Liver (tissue), 9 donors: Measurements from ENCODE around the gene MTMR10. TPM values are rescaled to one million over a fixed set of nuclear protein-coding genes. Genes with fewer than 3 reads are reported as not detected.

ENCODE experiments used
- DNase-seq: peaks from one replicate; pipeline ENCODE4 v3.0.0-alpha.2; 2017; ENCODE audit warnings: low spot score
- H3K27ac ChIP-seq, 2 donors: one replicate each; pipeline ENCODE4 v1.7.0; 2013; ENCODE audit warnings: inconsistent platforms in 2 of 2, low read length in 2 of 2, control low read depth in 1 of 2, low read depth in 1 of 2, mild to moderate bottlenecking in 1 of 2
- H3K27me3 ChIP-seq, 4 donors: one replicate each; pipeline versions ENCODE4 v1.6.1 to v1.7.0; 2013; ENCODE audit warnings: low read length in 3 of 4, inconsistent platforms in 1 of 4, mild to moderate bottlenecking in 1 of 4, moderate library complexity in 1 of 4; ENCODE audit not compliant: control insufficient read depth in 4 of 4, insufficient read depth in 4 of 4
- H3K36me3 ChIP-seq, 4 donors: one replicate each; pipeline versions ENCODE4 v1.6.1 to v1.7.0; 2013; ENCODE audit warnings: low read length in 3 of 4, mild to moderate bottlenecking in 3 of 4, low read depth in 1 of 4, moderate library complexity in 1 of 4; ENCODE audit not compliant: control insufficient read depth in 4 of 4, insufficient read depth in 3 of 4
- H3K4me1 ChIP-seq, 4 donors: one replicate each; pipeline versions ENCODE4 v1.6.1 to v1.7.0; 2013; ENCODE audit warnings: low read length in 3 of 4, mild to moderate bottlenecking in 3 of 4, moderate library complexity in 1 of 4; ENCODE audit not compliant: control insufficient read depth in 4 of 4, insufficient read depth in 4 of 4
- H3K4me3 ChIP-seq, 3 donors: one replicate each; pipeline versions ENCODE4 v1.6.1 to v1.7.0; 2013; ENCODE audit warnings: low read length in 3 of 3, control low read depth in 1 of 3, low read depth in 1 of 3, mild to moderate bottlenecking in 1 of 3
- H3K9ac ChIP-seq, 2 donors: one replicate each; pipeline ENCODE4 v1.7.0; 2013; ENCODE audit warnings: low read length in 2 of 2, mild to moderate bottlenecking in 2 of 2, moderate library complexity in 2 of 2, control low read depth in 1 of 2, low read depth in 1 of 2
- H3K9me3 ChIP-seq, 4 donors: one replicate each; pipeline versions ENCODE4 v1.6.1 to v1.7.0; 2013; ENCODE audit warnings: low read length in 3 of 4; ENCODE audit not compliant: control insufficient read depth in 4 of 4
- ATF3 ChIP-seq: IDR thresholded peaks from 2 replicates; pipeline ENCODE4 v1.6.1; 2016; ENCODE audit warnings: antibody characterized with exemption
- CTCF ChIP-seq: fragments of 150-350 bp; IDR thresholded peaks from 2 replicates; pipeline ENCODE4 v1.5.1; 2017; ENCODE audit warnings: improper control_type of control experiment, low read depth, low read length; ENCODE audit not compliant: missing input control
- EGR1 ChIP-seq, 2 donors: IDR thresholded peaks; 2 replicates each; pipeline ENCODE4 v1.6.1; 2016 to 2018; ENCODE audit warnings: antibody characterized with exemption in 2 of 2, low read depth in 2 of 2
- FOXA1 ChIP-seq: IDR thresholded peaks from 2 replicates; pipeline ENCODE4 v1.6.1; 2016; ENCODE audit warnings: antibody characterized with exemption
- FOXA2 ChIP-seq: IDR thresholded peaks from 2 replicates; pipeline ENCODE4 v1.6.1; 2016; ENCODE audit warnings: antibody characterized with exemption
- GABPA ChIP-seq, 2 donors: IDR thresholded peaks in 1 of 2; conservative IDR thresholded peaks in 1 of 2; 2 replicates each; pipeline ENCODE4 v1.6.1; 2016; ENCODE audit warnings: antibody characterized with exemption in 2 of 2, mild to moderate bottlenecking in 1 of 2, moderate library complexity in 1 of 2
- HNF4A ChIP-seq, 2 donors: conservative IDR thresholded peaks; 2 replicates each; pipeline ENCODE4 v1.6.1; 2016; ENCODE audit warnings: antibody characterized with exemption in 2 of 2, mild to moderate bottlenecking in 2 of 2
- HNF4G ChIP-seq: IDR thresholded peaks from 2 replicates; pipeline ENCODE4 v1.6.1; 2016; ENCODE audit warnings: antibody characterized with exemption
- JUND ChIP-seq, 2 donors: IDR thresholded peaks; 2 replicates each; pipeline ENCODE4 v1.6.1; 2016; ENCODE audit warnings: antibody characterized with exemption in 2 of 2
- MAX ChIP-seq: IDR thresholded peaks from 2 replicates; pipeline ENCODE4 v1.6.1; 2016; ENCODE audit warnings: antibody characterized with exemption
- NR2F2 ChIP-seq: IDR thresholded peaks from 2 replicates; pipeline ENCODE4 v1.6.1; 2016; ENCODE audit warnings: antibody characterized with exemption
- RAD21 ChIP-seq, 2 donors: IDR thresholded peaks; 2 replicates each; pipeline ENCODE4 v1.6.1; 2016; ENCODE audit warnings: antibody characterized with exemption in 2 of 2, mild to moderate bottlenecking in 2 of 2
- REST ChIP-seq: IDR thresholded peaks from 2 replicates; pipeline ENCODE4 v1.6.1; 2016; ENCODE audit warnings: antibody characterized with exemption, mild to moderate bottlenecking
- RXRA ChIP-seq, 2 donors: IDR thresholded peaks; 2 replicates each; pipeline ENCODE4 v1.6.1; 2017 to 2018; ENCODE audit warnings: antibody characterized with exemption in 2 of 2, mild to moderate bottlenecking in 1 of 2
- SP1 ChIP-seq: IDR thresholded peaks from 2 replicates; pipeline ENCODE4 v1.6.1; 2018; ENCODE audit warnings: antibody characterized with exemption, mild to moderate bottlenecking
- TAF1 ChIP-seq: conservative IDR thresholded peaks from 2 replicates; pipeline ENCODE4 v1.6.1; 2016; ENCODE audit warnings: antibody characterized with exemption, mild to moderate bottlenecking
- YY1 ChIP-seq: IDR thresholded peaks from 2 replicates; pipeline ENCODE4 v1.6.1; 2016; ENCODE audit warnings: antibody characterized with exemption, mild to moderate bottlenecking
- ZBTB33 ChIP-seq: IDR thresholded peaks from 2 replicates; pipeline ENCODE4 v1.6.1; 2016; ENCODE audit warnings: antibody characterized with exemption
- WGBS: extraction: QIAGEN DNeasy Blood & Tissue Kit; methylation state at CpG from one replicate; pipeline ENCODE4 v1.1.7; 2013; 5-methylcytosine and 5-hydroxymethylcytosine counted together
- polyA plus RNA-seq, 2 donors: library from polyadenylated mRNA; stranded (reverse) in 1 of 2; unstranded in 1 of 2; fragments of 200-250 nt in 1 of 2; fragments of >200 nt in 1 of 2; fragmentation: Nextera tagmentation in 1 of 2; extraction: Ambion mirVana in 1 of 2; gene quantifications; one replicate each; pipeline versions ENCODE4 v1.2.1 to v1.2.3, GENCODE V29; 2013 to 2015
- total RNA-seq, 2 donors: library from RNA; depleted of rRNA; stranded (reverse); fragments of >200 nt; gene quantifications; one replicate each; pipeline ENCODE4 v1.2.3, GENCODE V29; 2014
- donor health status: healthy.
- donor health status: healthy.
- donor health status: healthy.
- donor health status: healthy.
- donor health status: healthy.

MTMR10 gene
- total and polyA plus RNA-seq, 4 donors = 8.7 to 31.3 (median 13.6) TPM

GRCh38 chr15:30930422-30930821 lies 61.0 kb downstream of the MTMR10 start:
- no peak overlapping the region for H3K27ac ChIP-seq
- H3K36me3 ChIP-seq = peaks cover 11 to 47% (median 29%) of the 10 kb centered on the region in 4 donors
- H3K9me3 ChIP-seq = no peaks in the 10 kb centered on the region
- WGBS = 97% methylated on average over 8 of the region's 8 CpGs
- no peaks in the 10 kb centered on the region for H3K4me1 ChIP-seq
- no peak for TF ChIP-seq YY1
- TF ChIP-seq HNF4G = no peak
- TF ChIP-seq GABPA (IDR thresholded peaks at IDR 0.05 in 1 of 2, conservative IDR thresholded peaks at IDR 0.05 in 1 of 2) = no peak
- no peak for TF ChIP-seq REST
- no peak for TF ChIP-seq ATF3
- no peak for TF ChIP-seq SP1
- no peak for TF ChIP-seq FOXA2
- TF ChIP-seq FOXA1 = no peak
- TF ChIP-seq MAX = no peak
- TF ChIP-seq ZBTB33 = no peak
- TF ChIP-seq NR2F2 = no peak
- no peak for TF ChIP-seq RAD21 (IDR thresholded peaks at IDR 0.05)
- no peak for TF ChIP-seq JUND (IDR thresholded peaks at IDR 0.05)
- no peak for TF ChIP-seq HNF4A (conservative IDR thresholded peaks at IDR 0.05)
- no peak for TF ChIP-seq TAF1
- TF ChIP-seq RXRA (IDR thresholded peaks at IDR 0.05) = no peak
- no peak for TF ChIP-seq EGR1 (IDR thresholded peaks at IDR 0.05; ENCODE audit: low read depth in 2 of 2)
- TF ChIP-seq CTCF = no peak
- no peak overlapping the region for H3K9ac ChIP-seq
- DNase-seq = no peak
- no peak overlapping the region for H3K4me3 ChIP-seq
- no peaks in the 10 kb centered on the region for H3K27me3 ChIP-seq

- WGBS = 99% methylated on average over 4 of the region's 4 CpGs
- Histone ChIP-seq H3K27me3 (no peaks in the 10 kb centered on the region), H3K9me3 (no peaks in the 10 kb centered on the region), H3K36me3 (peaks cover 10 to 51% (median 32%) of the 10 kb centered on the region in 4 donors), H3K27ac (no peak overlapping the region), H3K4me3 (no peak overlapping the region), H3K9ac (no peak overlapping the region), H3K4me1 (no peaks in the 10 kb centered on the region)
- no peak for DNase-seq
- no peak for TF ChIP-seq MAX
- TF ChIP-seq ZBTB33 = no peak
- no peak for TF ChIP-seq HNF4G
- TF ChIP-seq FOXA2 = no peak
- TF ChIP-seq NR2F2 = no peak
- TF ChIP-seq SP1 = no peak
- TF ChIP-seq HNF4A (conservative IDR thresholded peaks at IDR 0.05) = no peak
These were observed 61.4 kb downstream of the MTMR10 start for GRCh38 chr15:30929982-30930381.
